Skin of body (tissue), 3 donors: ENCODE data around the gene CSTPP1. TPM values are rescaled to one million over a fixed set of nuclear protein-coding genes. Genes with fewer than 3 reads are reported as not detected.
"Not testable (repeated sequence)": the region's sequence is repeated elsewhere in the genome, so short reads cannot be mapped to it uniquely, and the experiment has no call there.

Experiments used
- DNase-seq: peaks from one replicate; lab custom pipeline; 2025; lab: John Stamatoyannopoulos, UW
- small RNA-seq: library from RNA; depleted of rRNA; stranded (forward); fragments of <200 nt; gene quantifications from one replicate; pipeline ENCODE3, GENCODE V24; 2014; ENCODE audit warnings: low replicate concordance
- total RNA-seq: library from RNA; depleted of rRNA; stranded (reverse); fragments of >200 nt; gene quantifications from one replicate; pipeline ENCODE4 v1.2.3, GENCODE V29; 2014

Gene CSTPP1
- total RNA-seq, 1 donor from 2014 or later = 20.7 TPM

DNA sequence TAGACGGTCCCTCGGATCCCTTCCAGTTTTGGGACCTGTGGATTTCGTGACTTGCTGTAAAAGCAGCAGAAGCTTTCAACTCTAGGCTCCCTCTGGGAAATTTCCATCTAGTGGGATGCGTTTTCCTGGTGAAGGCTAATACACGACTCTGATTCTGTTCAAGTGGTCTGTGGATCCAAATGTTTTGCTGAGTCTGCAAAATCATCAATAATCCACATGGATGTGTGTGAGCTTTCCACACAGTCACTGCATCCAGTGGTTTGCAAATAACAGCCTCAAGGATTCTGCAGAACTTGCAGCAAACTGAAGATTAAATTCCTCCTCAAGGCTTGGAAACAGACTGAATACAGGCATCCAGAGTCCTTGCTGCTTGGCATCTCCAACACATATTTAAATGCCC is 266.0 kb downstream of the CSTPP1 start:
- no peak for DNase-seq

DNA sequence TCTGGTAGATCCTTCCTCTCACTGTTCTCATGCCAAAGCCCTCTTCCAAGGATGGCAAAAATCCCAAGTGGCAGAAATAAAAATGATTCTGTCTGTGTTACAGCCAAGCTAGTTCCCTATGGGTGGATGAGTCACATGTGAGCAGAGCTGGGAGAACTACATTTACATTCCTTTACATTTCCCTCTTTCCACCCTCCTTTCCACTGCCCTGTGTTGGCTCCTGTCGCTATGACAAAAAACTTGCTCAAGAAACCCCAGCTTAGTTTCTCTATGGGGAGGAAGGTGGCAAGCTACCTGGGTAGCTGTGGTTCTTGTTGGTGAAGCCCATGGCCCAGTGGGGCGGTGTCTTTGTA is 268.1 kb downstream of the CSTPP1 start:
- no peak for DNase-seq

DNA sequence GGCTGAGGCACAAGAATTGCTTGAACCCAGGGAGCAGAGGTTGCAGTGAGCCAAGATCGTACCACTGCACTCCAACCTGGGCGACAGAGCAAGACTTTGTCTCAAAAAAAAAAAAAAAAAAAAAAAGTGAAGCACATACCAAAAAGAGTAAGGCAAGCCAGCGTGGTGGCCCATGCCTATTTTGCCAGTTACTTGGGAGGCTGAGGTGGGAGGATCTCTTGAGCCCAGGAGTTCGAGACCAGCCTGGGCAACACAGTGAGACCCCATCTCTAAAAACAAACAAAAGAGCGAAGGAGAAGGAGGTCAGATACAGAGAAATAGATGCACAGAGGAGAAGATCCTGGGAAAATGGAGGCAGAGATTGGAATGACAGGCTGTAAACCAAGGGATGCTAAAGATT is 270.0 kb downstream of the CSTPP1 start:
- DNase-seq = not testable (repeated sequence)

DNA sequence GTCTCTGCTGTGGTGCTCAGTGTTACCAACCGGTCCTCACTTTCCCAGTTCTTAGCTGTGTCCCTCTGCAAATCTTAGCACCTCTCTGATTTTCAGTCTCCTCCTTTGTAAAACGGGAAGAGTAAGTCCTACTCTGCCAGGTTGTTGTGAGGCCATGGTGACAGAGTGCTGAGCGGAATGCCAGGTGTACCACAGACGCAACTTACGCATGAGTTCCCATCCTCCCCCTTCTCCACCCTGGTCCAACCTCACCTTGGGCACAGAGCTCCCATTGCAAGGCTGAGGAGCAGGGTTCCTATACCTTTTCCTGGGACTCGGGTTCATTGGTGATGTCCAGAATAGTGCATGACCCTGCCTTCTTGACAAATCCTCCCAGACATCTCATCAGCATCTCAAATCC is 270.9 kb downstream of the CSTPP1 start:
- no peak for DNase-seq

DNA sequence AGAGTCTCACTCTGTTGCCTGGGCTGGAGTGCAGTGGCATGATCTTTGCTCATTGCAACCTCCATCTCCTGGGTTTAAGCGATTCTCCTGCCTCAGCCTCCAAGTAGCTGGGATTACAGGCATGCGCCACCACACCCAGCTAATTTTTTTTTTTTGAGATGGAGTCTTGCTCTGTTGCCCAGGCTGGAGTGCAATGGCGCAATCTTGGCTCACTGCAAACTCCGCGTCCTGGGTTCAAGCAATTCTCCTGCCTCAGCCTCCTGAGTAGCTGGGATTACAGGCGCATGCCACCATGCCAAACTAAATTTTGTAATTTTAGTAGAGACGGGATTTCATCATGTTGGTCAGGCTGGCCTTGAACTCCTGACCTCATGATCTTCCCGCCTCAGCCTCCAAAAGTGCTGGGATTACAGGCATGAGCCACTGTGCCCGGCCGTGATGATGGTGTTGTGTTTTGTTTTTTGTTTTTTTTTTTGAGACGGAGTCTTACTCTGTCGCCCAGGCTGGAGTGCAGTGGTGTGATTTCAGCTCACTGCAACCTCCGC is 271.5 kb downstream of the CSTPP1 start:
- DNase-seq = not testable (repeated sequence)

DNA sequence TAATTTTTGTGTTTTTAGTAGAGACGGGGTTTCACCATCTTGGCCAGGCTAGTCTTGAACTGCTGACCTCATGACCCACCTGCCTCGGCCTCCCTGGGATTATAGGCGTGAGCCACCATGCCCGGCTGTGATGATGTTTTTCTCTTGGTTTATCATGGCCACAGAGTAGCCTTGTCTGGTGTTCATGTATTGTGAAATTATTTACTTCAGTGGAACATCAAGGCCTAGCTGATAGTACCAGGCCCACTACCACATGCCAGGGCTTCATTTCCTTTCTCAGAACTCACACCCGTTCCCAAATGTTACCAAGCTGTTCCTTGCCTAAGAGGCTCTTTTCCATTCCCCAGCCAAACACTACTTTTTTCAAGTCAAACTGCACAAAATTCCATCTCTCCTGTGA is 272.1 kb downstream of the CSTPP1 start:
- DNase-seq = no peak

Small RNA genes within 50 kb of the gene (small RNA-seq; reads per million reads assigned to genes)
- gene MIR6745 = not detected

Other genes starting within 250 kb of the CSTPP1 start
- 28.5 TPM for gene ARHGAP1, start 236.1 kb upstream of the CSTPP1 start, total RNA-seq
- 2.5 TPM for gene ZNF408, start 235.7 kb upstream of the CSTPP1 start, total RNA-seq
- not detected for gene F2, start 217.5 kb upstream of the CSTPP1 start, total RNA-seq
- 73.4 TPM for gene CKAP5, start 90.5 kb upstream of the CSTPP1 start, total RNA-seq
- 25.6 TPM for gene LRP4, start 18.2 kb upstream of the CSTPP1 start, total RNA-seq
- gene ARFGAP2, start 240.1 kb downstream of the CSTPP1 start, total RNA-seq = 85.1 TPM
- 33.6 TPM for gene PACSIN3, start 249.7 kb downstream of the CSTPP1 start, total RNA-seq